ENCODE results near the gene HYAL2. TPM values are rescaled to one million over a fixed set of nuclear protein-coding genes. Genes with fewer than 3 reads are reported as not detected.

HYAL2 gene
- total and polyA plus RNA-seq, 9 of the 15 experiments (the other 6 are each of a cell fraction or from before 2014, with no cell fraction given) = 0.36 to 22.7 (median 11.4) TPM; not detected in 1

GRCh38 chr3:50356553-50356952 lies 34.0 kb upstream of the HYAL2 start:
- ChIA-PET POLR2A (interaction anchor here (0.6 to 1.7 kb wide), 8 partner anchors 8 to 221 kb away, joined by 3 to 10 read pairs (median 3); partner anchors contain the start of gene HYAL1), CTCF (ENCODE audit: low intra/inter-chr PET ratio) (no interaction called here)
- Histone ChIP-seq H3K27me3 (ENCODE audit: control insufficient read depth in 2 of 2, insufficient read depth in 2 of 2, low read length in 2 of 2) (no peaks in the 10 kb centered on the region), H3K4me1 (replicated peaks in 1 of 2; ENCODE audit: control insufficient read depth in 2 of 2, insufficient read depth in 2 of 2, low read length in 2 of 2) (peaks cover 30 to 45% of the 10 kb centered on the region in 2 experiments; a peak in 4 of 5 replicates), H3K9me1 (ENCODE audit: control insufficient read depth, insufficient read depth, low read length) (peaks cover 6% of the 10 kb centered on the region), H3K36me3 (ENCODE audit: control insufficient read depth, insufficient read depth, low read length) (peaks cover 45% of the 10 kb centered on the region; the same call in 2 of the 3 replicates), H3K27ac (ENCODE audit: extremely low read depth, low read depth, low read length) (no peak overlapping the region; the same call in 2 of the 3 replicates), H2AFZ (ENCODE audit: low read depth, low read length) (no peak overlapping the region), H3K9ac (ENCODE audit: insufficient read depth in 1 of 2, low read depth in 2 of 2, low read length in 2 of 2) (peak overlapping the region; percentile 73 to 74; a peak in 2 of 4 replicates), H3K9me3 (replicated peaks; ENCODE audit: control insufficient read depth, insufficient read depth, low read depth, low read length) (no peaks in the 10 kb centered on the region), H4K20me1 (replicated peaks; ENCODE audit: control insufficient read depth, insufficient read depth, low read length) (peaks cover 31% of the 10 kb centered on the region; the same call in 1 of the 2 replicates), H3K4me2 (ENCODE audit: insufficient read depth, low read length) (peak overlapping the region; percentile 95), H3K4me3 (peak overlapping the region; percentile 62), H3K79me2 (ENCODE audit: control insufficient read depth, insufficient read depth, low read length) (peaks cover 46% of the 10 kb centered on the region)
- ATAC-seq (peak; percentile 62), FAIRE-seq (peak; percentile 84), DNase-seq (ENCODE audit: extremely low read depth in 1 of 4, low spot score in 3 of 4) (peak in 3 of 4 experiments; percentile 38 to 80 (median 64))
- intact Hi-C loops (cut with micrococcal nuclease) (loop anchor here (5.0 kb wide), 1 partner anchor 256 kb away; the partner anchor contains the start of gene CISH), in situ Hi-C loops (cut with MboI) (no loop called here)
- BruUV-seq (replicated peaks) = no TSS peak
- 23% methylated on average over 5 of the region's 5 CpGs for WGBS (ENCODE audit: insufficient coverage, low coverage, missing lambda C conversion rate)
- no peak for TF ChIP-seq SIN3B (IDR thresholded peaks at IDR 0.05; ENCODE audit: low read depth)
- TF ChIP-seq HMBOX1 (IDR thresholded peaks at IDR 0.05) = peak; percentile 26; the same call in 1 of the 2 replicates
- TF ChIP-seq CHD4 (IDR thresholded peaks at IDR 0.05; ENCODE audit: insufficient read depth, insufficient replicate concordance, low read depth, low read length, poor library complexity, severe bottlenecking) = no peak
- TF ChIP-seq ZNF3 (CRISPR knock-in tag; IDR thresholded peaks at IDR 0.05) = no peak
- peak; percentile 14 for TF ChIP-seq MEIS2 (IDR thresholded peaks at IDR 0.05; ENCODE audit: partially characterized antibody)
- TF ChIP-seq CHD7 (IDR thresholded peaks at IDR 0.05; ENCODE audit: low read depth, low read length) = no peak
- TF ChIP-seq SIN3A (IDR thresholded peaks at IDR 0.05; ENCODE audit: borderline replicate concordance in 2 of 2, control insufficient read depth in 1 of 2, low read depth in 2 of 2, low read length in 2 of 2) = peak in 1 of 2 experiments; percentile 71; a peak in 1 of 4 replicates
- TF ChIP-seq ZKSCAN8 (CRISPR knock-in tag; IDR thresholded peaks at IDR 0.05) = no peak
